Hepatocyte (in vitro differentiated cells): ENCODE measurements around the gene KIRREL3.

Experiments used
- CTCF ChIP-seq: fragments of 200-600 bp; sonication (generic); IDR thresholded peaks from 2 replicates; pipeline ENCODE4 v1.5.1; 2016; ENCODE audit warnings: antibody characterized with exemption, mild to moderate bottlenecking; ENCODE audit not compliant: poor library complexity
- EZH2 ChIP-seq: fragments of 200-600 bp; sonication (generic); IDR thresholded peaks from 2 replicates; pipeline ENCODE4 v1.6.1; 2016; ENCODE audit warnings: antibody characterized with exemption, mild to moderate bottlenecking, borderline replicate concordance
- EZH2phosphoT487 ChIP-seq: fragments of 200-600 bp; sonication (generic); IDR thresholded peaks from one replicate; pipeline ENCODE4 v1.6.1; 2018; ENCODE audit warnings: antibody characterized with exemption, mild to moderate bottlenecking, low read depth, moderate library complexity; ENCODE audit not compliant: unreplicated experiment, severe bottlenecking

GRCh38 chr11:126419801-126420697 lies 580.5 kb downstream of the KIRREL3 start:
- TF ChIP-seq CTCF: no peak
- no peak for TF ChIP-seq EZH2phosphoT487
- no peak for TF ChIP-seq EZH2
